ENCODE results near the gene SPATA16. TPM values are rescaled to one million over a fixed set of nuclear protein-coding genes. Genes with fewer than 3 reads are reported as not detected.
"Not testable (repeated sequence)": the region's sequence is repeated elsewhere in the genome, so short reads cannot be mapped to it uniquely, and the experiment has no call there.

The SPATA16 gene
- total and polyA plus RNA-seq, 7 donors, result not detected

GRCh38 chr3:173025941-173026340 is 115.1 kb downstream of the SPATA16 start:
- intact Hi-C loops (cut with DNase I), result no loop called here
- Histone ChIP-seq H3K4me3 (no peak overlapping the region), H3K36me3 (no peaks in the 10 kb centered on the region), H3K27me3 (no peaks in the 10 kb centered on the region), H3K4me1 (no peaks in the 10 kb centered on the region), H3K27ac (no peak overlapping the region), H3K9me3 (no peaks in the 10 kb centered on the region)
- WGBS, 2 donors, result 56 to 70% methylated on average over 5 of the region's 5 CpGs
- DNase-seq, result no peak
- TF ChIP-seq EP300 (IDR thresholded peaks at IDR 0.05) (no peak), POLR2A (IDR thresholded peaks at IDR 0.05) (no peak), POLR2AphosphoS5 (IDR thresholded peaks at IDR 0.05) (no peak), CTCF (IDR thresholded peaks at IDR 0.05) (no peak)

GRCh38 chr3:173021547-173022185 is 119.4 kb downstream of the SPATA16 start:
- intact Hi-C loops (cut with DNase I), result no loop called here
- Histone ChIP-seq H3K27me3 (no peaks in the 10 kb centered on the region), H3K4me3 (no peak overlapping the region), H3K27ac (no peak overlapping the region), H3K4me1 (no peaks in the 10 kb centered on the region), H3K9me3 (no peaks in the 10 kb centered on the region), H3K36me3 (no peaks in the 10 kb centered on the region)
- 80 to 85% methylated on average over 2 of the region's 2 CpGs for WGBS, 2 donors
- DNase-seq, result no peak
- TF ChIP-seq EP300 (IDR thresholded peaks at IDR 0.05) (no peak), POLR2AphosphoS5 (IDR thresholded peaks at IDR 0.05) (no peak), POLR2A (IDR thresholded peaks at IDR 0.05) (no peak), CTCF (IDR thresholded peaks at IDR 0.05) (no peak)

- intact Hi-C loops (cut with DNase I); H3K4me3 ChIP-seq; H3K27me3 ChIP-seq; H3K9me3 ChIP-seq; H3K4me1 ChIP-seq; H3K36me3 ChIP-seq; DNase-seq; H3K27ac ChIP-seq: not testable (repeated sequence)
- 91 to 95% methylated on average over 7 of the region's 7 CpGs for WGBS, 2 donors
Observed at GRCh38 chr3:173020128-173020527, 120.9 kb downstream of the SPATA16 start.

- Histone ChIP-seq H3K4me3 (no peak overlapping the region), H3K27me3 (no peaks in the 10 kb centered on the region), H3K27ac (no peak overlapping the region), H3K36me3 (no peaks in the 10 kb centered on the region), H3K9me3 (no peaks in the 10 kb centered on the region), H3K4me1 (no peaks in the 10 kb centered on the region)
- WGBS, 2 donors, result 89 to 90% methylated on average over 5 of the region's 5 CpGs
- TF ChIP-seq POLR2AphosphoS5 (IDR thresholded peaks at IDR 0.05), result no peak
- no peak for TF ChIP-seq EP300 (IDR thresholded peaks at IDR 0.05)
- TF ChIP-seq POLR2A (IDR thresholded peaks at IDR 0.05), result no peak
- no peak for TF ChIP-seq CTCF (IDR thresholded peaks at IDR 0.05)
- DNase-seq, result no peak
- intact Hi-C loops (cut with DNase I), result no loop called here
Observed at GRCh38 chr3:173019378-173019777, 121.7 kb downstream of the SPATA16 start.

GRCh38 chr3:173018758-173019157 is 122.3 kb downstream of the SPATA16 start:
- no peaks in the 10 kb centered on the region for H3K9me3 ChIP-seq
- 63 to 82% methylated on average over 2 of the region's 2 CpGs for WGBS, 2 donors
- TF ChIP-seq POLR2AphosphoS5 (IDR thresholded peaks at IDR 0.05), result no peak
- no peak for TF ChIP-seq EP300 (IDR thresholded peaks at IDR 0.05)
- no peak for TF ChIP-seq POLR2A (IDR thresholded peaks at IDR 0.05)
- no peak for TF ChIP-seq CTCF (IDR thresholded peaks at IDR 0.05)

More at GRCh38 chr3:173018758-173019157, 122.3 kb downstream of the SPATA16 start:
- DNase-seq, result no peak
- intact Hi-C loops (cut with DNase I), result no loop called here
- H3K36me3 ChIP-seq, result no peaks in the 10 kb centered on the region
- no peaks in the 10 kb centered on the region for H3K27me3 ChIP-seq
- H3K27ac ChIP-seq, result no peak overlapping the region
- H3K4me3 ChIP-seq, result no peak overlapping the region
- no peaks in the 10 kb centered on the region for H3K4me1 ChIP-seq

All from sigmoid colon (tissue), 7 donors.